ENCODE measurements around the gene SCNN1G. TPM values are rescaled to one million over a fixed set of nuclear protein-coding genes. Genes with fewer than 3 reads are reported as not detected.

SCNN1G gene
- total RNA-seq, 2 experiments from 2014 or later = not detected

GRCh38 chr16:23137818-23138217, 44.7 kb upstream of the SCNN1G start:
- DNase-seq = no peak
- peaks cover 19% of the 10 kb centered on the region for H3K9me3 Mint-ChIP-seq
- no peak for ATAC-seq
- peaks cover 15% of the 10 kb centered on the region for H3K36me3 Mint-ChIP-seq (ENCODE audit: low read depth)
- no peak overlapping the region for H3K27ac Mint-ChIP-seq
- H3K27me3 Mint-ChIP-seq = no peaks in the 10 kb centered on the region
- ChIA-PET CTCF (no interaction called here), POLR2A (no interaction called here)
- TF ChIP-seq CTCF (IDR thresholded peaks at IDR 0.05) = no peak
- intact Hi-C loops (cut with micrococcal nuclease) = no loop called here
- no peak overlapping the region for H3K4me3 Mint-ChIP-seq
- peaks cover 4% of the 10 kb centered on the region for H3K4me1 Mint-ChIP-seq (ENCODE audit: low read depth)

GRCh38 chr16:23140107-23140506, 42.4 kb upstream of the SCNN1G start:
- H3K27ac Mint-ChIP-seq = no peak overlapping the region
- intact Hi-C loops (cut with micrococcal nuclease) = no loop called here
- H3K4me1 Mint-ChIP-seq (ENCODE audit: low read depth) = peaks cover 3% of the 10 kb centered on the region
- ChIA-PET POLR2A (no interaction called here), CTCF (no interaction called here)
- no peak for ATAC-seq
- no peaks in the 10 kb centered on the region for H3K27me3 Mint-ChIP-seq
- H3K4me3 Mint-ChIP-seq = no peak overlapping the region
- TF ChIP-seq CTCF (IDR thresholded peaks at IDR 0.05) = no peak
- DNase-seq = no peak
- H3K36me3 Mint-ChIP-seq (ENCODE audit: low read depth) = peaks cover 17% of the 10 kb centered on the region
- H3K9me3 Mint-ChIP-seq = peaks cover 19% of the 10 kb centered on the region

GRCh38 chr16:23141033-23141432, 41.5 kb upstream of the SCNN1G start:
- intact Hi-C loops (cut with micrococcal nuclease) = no loop called here

GRCh38 chr16:23141500-23141899, 41.0 kb upstream of the SCNN1G start:
- CTCF ChIA-PET = interaction anchor here (1.0 kb wide), 1 partner anchor 243 kb away, joined by 3 read pairs; no protein-coding TSS in a partner anchor
- Mint-ChIP-seq H3K9me3 (peaks cover 13% of the 10 kb centered on the region), H3K27me3 (no peaks in the 10 kb centered on the region), H3K4me3 (no peak overlapping the region), H3K36me3 (ENCODE audit: low read depth) (peaks cover 13% of the 10 kb centered on the region), H3K27ac (no peak overlapping the region), H3K4me1 (ENCODE audit: low read depth) (peaks cover 11% of the 10 kb centered on the region)
- no peak for TF ChIP-seq CTCF (IDR thresholded peaks at IDR 0.05)
- no peak for ATAC-seq
- no peak for DNase-seq
- POLR2A ChIA-PET = no interaction called here
- intact Hi-C loops (cut with micrococcal nuclease) = no loop called here

More at GRCh38 chr16:23141033-23141432, 41.5 kb upstream of the SCNN1G start:
- DNase-seq (no peak), ATAC-seq (no peak)
- Mint-ChIP-seq H3K27me3 (no peaks in the 10 kb centered on the region), H3K36me3 (ENCODE audit: low read depth) (peaks cover 14% of the 10 kb centered on the region), H3K9me3 (peaks cover 14% of the 10 kb centered on the region), H3K4me1 (ENCODE audit: low read depth) (peaks cover 11% of the 10 kb centered on the region), H3K27ac (no peak overlapping the region), H3K4me3 (no peak overlapping the region)
- ChIA-PET POLR2A (no interaction called here), CTCF (interaction anchor here (1.0 kb wide), 1 partner anchor 242 kb away, joined by 3 read pairs; no protein-coding TSS in a partner anchor)
- no peak for TF ChIP-seq CTCF (IDR thresholded peaks at IDR 0.05)

- intact Hi-C loops (cut with micrococcal nuclease) = no loop called here
- ATAC-seq = no peak
- Mint-ChIP-seq H3K36me3 (ENCODE audit: low read depth) (peaks cover 10% of the 10 kb centered on the region), H3K9me3 (peaks cover 10% of the 10 kb centered on the region), H3K4me1 (ENCODE audit: low read depth) (peaks cover 15% of the 10 kb centered on the region), H3K4me3 (no peak overlapping the region), H3K27ac (no peak overlapping the region), H3K27me3 (no peaks in the 10 kb centered on the region)
- no peak for DNase-seq
- ChIA-PET POLR2A (interaction anchor here (1.1 kb wide), 2 partner anchors 8 to 355 kb away, joined by 3 read pairs; no protein-coding TSS in a partner anchor), CTCF (interaction anchor here (1.0 kb wide), 1 partner anchor 10 kb away, joined by 3 read pairs; no protein-coding TSS in a partner anchor)
- no peak for TF ChIP-seq CTCF (IDR thresholded peaks at IDR 0.05)
These were observed 40.4 kb upstream of the SCNN1G start for GRCh38 chr16:23141959-23142740.
